GM19043 (cell line): ENCODE results near the gene TTC36.
"Not testable (repeated sequence)": the region's sequence is repeated elsewhere in the genome, so short reads cannot be mapped to it uniquely, and the experiment has no call there.

Experiments
- ATAC-seq: cut with Tn5 transposase; IDR thresholded peaks from one replicate; pipeline ENCODE4 v1.9.1; 2021; ENCODE audit warnings: low read depth; ENCODE audit not compliant: unreplicated experiment

Gene TTC36

GRCh38 chr11:118527109-118527508, at the start of gene TTC36:
Gene TTC36 (plus strand): TSS chr11:118527474. CDS start chr11:118527495, 21 bp downstream.
- ATAC-seq = no peak

- not testable (repeated sequence) for ATAC-seq
Observed at GRCh38 chr11:118481238-118481637, 46.0 kb upstream of the TTC36 start.

GRCh38 chr11:118484405-118484804, 42.9 kb upstream of the TTC36 start:
- ATAC-seq = no peak

- ATAC-seq = no peak
Observed at GRCh38 chr11:118485273-118485672, 42.0 kb upstream of the TTC36 start.

GRCh38 chr11:118488480-118489109, 38.7 kb upstream of the TTC36 start:
- no peak for ATAC-seq

GRCh38 chr11:118491041-118491440, 36.2 kb upstream of the TTC36 start:
- no peak for ATAC-seq

- no peak for ATAC-seq
Observed at GRCh38 chr11:118497831-118498230, 29.4 kb upstream of the TTC36 start.

- ATAC-seq = no peak
Observed at GRCh38 chr11:118503216-118503615, 24.1 kb upstream of the TTC36 start.

GRCh38 chr11:118511601-118512000, 15.7 kb upstream of the TTC36 start:
- ATAC-seq = no peak

GRCh38 chr11:118514103-118514502, 13.2 kb upstream of the TTC36 start:
- ATAC-seq = no peak

GRCh38 chr11:118519549-118519948, 7.7 kb upstream of the TTC36 start:
- no peak for ATAC-seq

- ATAC-seq = no peak
Observed at GRCh38 chr11:118521892-118522311, 5.4 kb upstream of the TTC36 start.

- no peak for ATAC-seq
Observed at GRCh38 chr11:118522571-118523072, 4.7 kb upstream of the TTC36 start.

GRCh38 chr11:118524356-118524755, 2.9 kb upstream of the TTC36 start:
- ATAC-seq = no peak

GRCh38 chr11:118524757-118525470, 2.4 kb upstream of the TTC36 start:
- no peak for ATAC-seq

- ATAC-seq = no peak
Observed at GRCh38 chr11:118526688-118527087, 586 bp upstream of the TTC36 start.

- no peak for ATAC-seq
Observed at GRCh38 chr11:118528511-118528910, 1.2 kb downstream of the TTC36 start.

GRCh38 chr11:118529584-118530175, 2.4 kb downstream of the TTC36 start:
- ATAC-seq = no peak

GRCh38 chr11:118530180-118530682, 3.0 kb downstream of the TTC36 start:
- no peak for ATAC-seq

GRCh38 chr11:118530683-118531596, 3.7 kb downstream of the TTC36 start, which contains the start of gene TMEM25:
Gene TMEM25 (plus strand): TSS chr11:118531192. CDS start chr11:118531802, 610 bp downstream.
- no peak for ATAC-seq
